H9 (cell line): ENCODE data around the gene TICRR. TPM values are rescaled to one million over a fixed set of nuclear protein-coding genes. Genes with fewer than 3 reads are reported as not detected.

Experiments used
- DNase-seq: peaks from one replicate; pipeline ENCODE4 v3.0.0-alpha.2; 2017
- H2AFZ ChIP-seq: one replicate; pipeline ENCODE4 v1.6.1; 2013; ENCODE audit warnings: mild to moderate bottlenecking, low read length, control low read depth, moderate library complexity
- H2AK5ac ChIP-seq: 2 replicates; pipeline ENCODE4 v1.6.1; 2013; ENCODE audit warnings: low read length, control low read depth, mixed read lengths; ENCODE audit not compliant: insufficient read length
- H2BK120ac ChIP-seq: one replicate; pipeline ENCODE4 v1.6.1; 2013; ENCODE audit warnings: low read depth, mild to moderate bottlenecking, low read length, control low read depth, inconsistent platforms; ENCODE audit not compliant: poor library complexity, severe bottlenecking
- H2BK12ac ChIP-seq: 2 replicates; pipeline ENCODE4 v1.6.1; 2013; ENCODE audit warnings: low read length, control low read depth, mixed read lengths, low read depth; ENCODE audit not compliant: insufficient read length
- H2BK15ac ChIP-seq: 2 replicates; pipeline ENCODE4 v1.6.1; 2013; ENCODE audit warnings: low read depth, low read length, control low read depth
- H2BK20ac ChIP-seq: one replicate; pipeline ENCODE4 v1.6.1; 2013; ENCODE audit warnings: low read depth, mild to moderate bottlenecking, low read length, control low read depth, inconsistent platforms; ENCODE audit not compliant: poor library complexity, severe bottlenecking
- H2BK5ac ChIP-seq: 2 replicates; pipeline ENCODE4 v1.6.1; 2013; ENCODE audit warnings: low read length, control low read depth, mixed read lengths; ENCODE audit not compliant: insufficient read length
- H3K14ac ChIP-seq: 2 replicates; pipeline ENCODE4 v1.6.1; 2013; ENCODE audit warnings: low read length, control low read depth; ENCODE audit not compliant: insufficient read depth
- H3K18ac ChIP-seq: 2 replicates; pipeline ENCODE4 v1.6.1; 2013; ENCODE audit warnings: low read depth, mild to moderate bottlenecking, mixed read lengths, low read length, control low read depth; ENCODE audit not compliant: insufficient read length
- H3K23ac ChIP-seq: 2 replicates; pipeline ENCODE4 v1.6.1; 2013; ENCODE audit warnings: low read length, control low read depth, mixed read lengths, low read depth; ENCODE audit not compliant: insufficient read length
- H3K23me2 ChIP-seq: 2 replicates; pipeline ENCODE4 v1.6.1; 2013; ENCODE audit warnings: low read depth, mild to moderate bottlenecking, mixed read lengths, low read length, control low read depth; ENCODE audit not compliant: insufficient read length, poor library complexity, severe bottlenecking
- H3K27ac ChIP-seq: 2 replicates; pipeline ENCODE4 v1.5.1; 2013; ENCODE audit warnings: low read length, control low read depth, mixed read lengths, low read depth; ENCODE audit not compliant: insufficient read length
- H3K27me3 ChIP-seq: 2 replicates; pipeline ENCODE4 v1.6.1; 2013; ENCODE audit warnings: low read length, control low read depth, inconsistent platforms; ENCODE audit not compliant: insufficient read depth
- H3K4ac ChIP-seq: 2 replicates; pipeline ENCODE4 v1.6.1; 2013; ENCODE audit warnings: low read depth, mild to moderate bottlenecking, control low read depth, inconsistent platforms, low read length, moderate library complexity
- H3K4me1 ChIP-seq: 2 replicates; pipeline ENCODE4 v1.6.1; 2013; ENCODE audit warnings: low read length, control low read depth, inconsistent platforms; ENCODE audit not compliant: insufficient read depth
- H3K4me2 ChIP-seq: 2 replicates; pipeline ENCODE4 v1.6.1; 2013; ENCODE audit warnings: low read length, control low read depth, mixed read lengths; ENCODE audit not compliant: insufficient read length, insufficient read depth
- H3K56ac ChIP-seq: 2 replicates; pipeline ENCODE4 v1.6.1; 2013; ENCODE audit warnings: low read depth, mild to moderate bottlenecking, mixed read lengths, low read length, control low read depth; ENCODE audit not compliant: insufficient read length
- H3K79me1 ChIP-seq: 2 replicates; pipeline ENCODE4 v1.6.1; 2013; ENCODE audit warnings: low read depth, mild to moderate bottlenecking, moderate library complexity, low read length, control low read depth, inconsistent platforms; ENCODE audit not compliant: insufficient read depth, poor library complexity, severe bottlenecking
- H3K79me2 ChIP-seq: 2 replicates; pipeline ENCODE4 v1.6.1; 2013; ENCODE audit warnings: low read length, control low read depth, inconsistent platforms; ENCODE audit not compliant: insufficient read depth
- H3K9ac ChIP-seq: 2 replicates; pipeline ENCODE4 v1.6.1; 2013; ENCODE audit warnings: low read length, control low read depth, mixed read lengths; ENCODE audit not compliant: insufficient read length; ENCODE audit errors: extremely low read depth
- H3K9me3 ChIP-seq: one replicate; pipeline ENCODE4 v1.6.1; 2013; ENCODE audit warnings: low read depth, low read length, inconsistent platforms; ENCODE audit not compliant: control insufficient read depth
- H3T11ph ChIP-seq: one replicate; pipeline ENCODE4 v1.6.1; 2013; ENCODE audit warnings: mild to moderate bottlenecking, low read length, control low read depth, inconsistent platforms
- H4K20me1 ChIP-seq: one replicate; pipeline ENCODE4 v1.6.1; 2013; ENCODE audit not compliant: control insufficient read depth, insufficient read length, insufficient read depth
- H4K5ac ChIP-seq: 2 replicates; pipeline ENCODE4 v1.6.1; 2013; ENCODE audit warnings: low read depth, mild to moderate bottlenecking, mixed read lengths, low read length, control low read depth; ENCODE audit not compliant: insufficient read length
- H4K8ac ChIP-seq: replicated peaks from 2 replicates; pipeline ENCODE4 v1.6.1; 2013; ENCODE audit warnings: low read length, control low read depth, mixed read lengths, low read depth; ENCODE audit not compliant: insufficient read length
- H4K91ac ChIP-seq: 2 replicates; pipeline ENCODE4 v1.6.1; 2013; ENCODE audit warnings: low read depth, mild to moderate bottlenecking, moderate library complexity, mixed read lengths, low read length, control low read depth; ENCODE audit not compliant: insufficient read length
- H3K27ac Mint-ChIP-seq, 3 experiments: 2 replicates in 2 of 3; 3 replicates in 1 of 3; pipeline ENCODE4 v1.8.0; 2020 to 2021; ENCODE audit warnings: mixed read lengths in 3 of 3, mild to moderate bottlenecking in 1 of 3, moderate library complexity in 1 of 3
- H3K27me3 Mint-ChIP-seq: 2 replicates; pipeline ENCODE4 v1.8.0; 2021; ENCODE audit warnings: low read depth, mild to moderate bottlenecking, moderate library complexity, mixed read lengths
- H3K36me3 Mint-ChIP-seq, 3 experiments: 2 replicates in 2 of 3; 3 replicates in 1 of 3; pipeline ENCODE4 v1.8.0; 2020 to 2021; ENCODE audit warnings: low read depth in 3 of 3, mixed read lengths in 3 of 3; ENCODE audit not compliant: insufficient read depth in 1 of 3
- H3K4me1 Mint-ChIP-seq, 2 experiments: 2 replicates each; pipeline ENCODE4 v1.8.0; 2020; ENCODE audit warnings: mixed read lengths in 2 of 2
- H3K4me3 Mint-ChIP-seq, 2 experiments: 2 replicates in 1 of 2; 3 replicates in 1 of 2; pipeline ENCODE4 v1.8.0; 2020 to 2021; ENCODE audit warnings: mild to moderate bottlenecking in 2 of 2, mixed read lengths in 2 of 2, moderate library complexity in 1 of 2
- H3K9me3 Mint-ChIP-seq, 2 experiments: 2 replicates in 1 of 2; 3 replicates in 1 of 2; pipeline ENCODE4 v1.8.0; 2020; ENCODE audit warnings: mild to moderate bottlenecking in 2 of 2, mixed read lengths in 2 of 2, moderate library complexity in 1 of 2
- WGBS: extraction: QIAGEN DNeasy Blood & Tissue Kit; methylation state at CpG from one replicate; pipeline ENCODE4 v1.1.7; 2013; ENCODE audit warnings: missing lambda C conversion rate, low lambda C conversion rate, mixed read lengths; ENCODE audit not compliant: insufficient read length; ENCODE audit errors: extremely low coverage; 5-methylcytosine and 5-hydroxymethylcytosine counted together
- long read RNA-seq: library from polyadenylated mRNA; unstranded; transcript quantifications from one replicate; pipeline ENCODE4 v2.0.0, GENCODE V29; 2020
- total RNA-seq: library from RNA; stranded (reverse); gene quantifications from 2 replicates; pipeline ENCODE4 v1.2.1, GENCODE V29; 2021
- TF ChIP-seq, protein P1 (sequence below): fragments of 200-600 bp; sonication (generic); conservative IDR thresholded peaks from 3 replicates; pipeline ENCODE4 v1.8.0; 2021; ENCODE audit warnings: antibody characterized with exemption, mild to moderate bottlenecking

Gene TICRR, protein sequence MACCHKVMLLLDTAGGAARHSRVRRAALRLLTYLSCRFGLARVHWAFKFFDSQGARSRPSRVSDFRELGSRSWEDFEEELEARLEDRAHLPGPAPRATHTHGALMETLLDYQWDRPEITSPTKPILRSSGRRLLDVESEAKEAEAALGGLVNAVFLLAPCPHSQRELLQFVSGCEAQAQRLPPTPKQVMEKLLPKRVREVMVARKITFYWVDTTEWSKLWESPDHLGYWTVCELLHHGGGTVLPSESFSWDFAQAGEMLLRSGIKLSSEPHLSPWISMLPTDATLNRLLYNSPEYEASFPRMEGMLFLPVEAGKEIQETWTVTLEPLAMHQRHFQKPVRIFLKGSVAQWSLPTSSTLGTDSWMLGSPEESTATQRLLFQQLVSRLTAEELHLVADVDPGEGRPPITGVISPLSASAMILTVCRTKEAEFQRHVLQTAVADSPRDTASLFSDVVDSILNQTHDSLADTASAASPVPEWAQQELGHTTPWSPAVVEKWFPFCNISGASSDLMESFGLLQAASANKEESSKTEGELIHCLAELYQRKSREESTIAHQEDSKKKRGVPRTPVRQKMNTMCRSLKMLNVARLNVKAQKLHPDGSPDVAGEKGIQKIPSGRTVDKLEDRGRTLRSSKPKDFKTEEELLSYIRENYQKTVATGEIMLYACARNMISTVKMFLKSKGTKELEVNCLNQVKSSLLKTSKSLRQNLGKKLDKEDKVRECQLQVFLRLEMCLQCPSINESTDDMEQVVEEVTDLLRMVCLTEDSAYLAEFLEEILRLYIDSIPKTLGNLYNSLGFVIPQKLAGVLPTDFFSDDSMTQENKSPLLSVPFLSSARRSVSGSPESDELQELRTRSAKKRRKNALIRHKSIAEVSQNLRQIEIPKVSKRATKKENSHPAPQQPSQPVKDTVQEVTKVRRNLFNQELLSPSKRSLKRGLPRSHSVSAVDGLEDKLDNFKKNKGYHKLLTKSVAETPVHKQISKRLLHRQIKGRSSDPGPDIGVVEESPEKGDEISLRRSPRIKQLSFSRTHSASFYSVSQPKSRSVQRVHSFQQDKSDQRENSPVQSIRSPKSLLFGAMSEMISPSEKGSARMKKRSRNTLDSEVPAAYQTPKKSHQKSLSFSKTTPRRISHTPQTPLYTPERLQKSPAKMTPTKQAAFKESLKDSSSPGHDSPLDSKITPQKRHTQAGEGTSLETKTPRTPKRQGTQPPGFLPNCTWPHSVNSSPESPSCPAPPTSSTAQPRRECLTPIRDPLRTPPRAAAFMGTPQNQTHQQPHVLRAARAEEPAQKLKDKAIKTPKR (N-terminal part only)
- 26.0 TPM in 2 replicates for total RNA-seq
- long read RNA-seq, partial matches to known transcripts = 7 of 10 reads
- long read RNA-seq, other reads (novel, unspliced or antisense) = 3 of 10 reads

DNA sequence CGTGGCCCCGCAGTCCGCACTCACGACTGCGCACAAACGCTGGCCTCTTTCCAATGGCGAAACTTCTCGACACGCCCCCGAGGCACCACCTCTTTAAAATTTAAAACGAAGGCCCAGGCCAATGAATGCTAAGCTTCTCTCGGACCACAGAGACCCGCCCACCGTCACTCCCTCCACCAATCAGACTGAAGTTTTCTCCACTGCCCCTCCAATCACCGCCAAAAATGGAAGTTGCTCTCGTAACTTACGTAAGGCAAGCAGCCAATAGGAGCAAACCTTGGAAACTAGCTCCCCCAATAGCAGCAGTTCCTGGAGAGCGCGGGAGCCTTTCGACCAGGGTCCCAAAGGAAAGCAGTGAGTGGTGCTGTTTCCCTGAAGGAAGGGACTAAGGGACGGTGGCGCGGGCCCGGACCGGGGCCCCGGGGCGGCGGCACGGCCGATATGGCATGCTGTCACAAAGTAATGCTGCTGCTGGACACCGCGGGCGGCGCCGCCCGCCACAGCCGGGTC lies at the start of gene TICRR:
Gene TICRR (plus strand): TSS at position 324 of the 510 bp plus-strand sequence. CDS start 118 bp downstream, at position 442.
- Histone ChIP-seq H3K79me1 (no peaks in the 10 kb centered on the region), H3T11ph (no peak within 1 kb of the TSS), H3K9me3 (no peaks in the 10 kb centered on the region), H2AFZ (no peak within 1 kb of the TSS), H3K56ac (no peak within 1 kb of the TSS), H3K4ac (no peak within 1 kb of the TSS), H2BK20ac (no peak within 1 kb of the TSS), H3K9ac (peak within 1 kb of the TSS; percentile 56), H3K14ac (peak within 1 kb of the TSS; percentile 34; the same call in 1 of the 2 replicates), H3K4me1 (0 out of 2 replicates have a peak, but pooled peaks cover 2% of the 10 kb centered on the region), H4K8ac (no peak within 1 kb of the TSS), H3K23me2 (peaks cover 21% of the 10 kb centered on the region), H4K20me1 (no peaks in the 10 kb centered on the region), H3K18ac (no peak within 1 kb of the TSS), H3K27ac (no peak within 1 kb of the TSS), H2BK5ac (no peak within 1 kb of the TSS), H4K5ac (no peak within 1 kb of the TSS), H3K4me2 (peak within 1 kb of the TSS; percentile 94), H3K27me3 (no peaks in the 10 kb centered on the region), H2AK5ac (no peak within 1 kb of the TSS), H2BK15ac (no peak within 1 kb of the TSS), H2BK120ac (no peak within 1 kb of the TSS), H2BK12ac (no peak within 1 kb of the TSS), H3K79me2 (peaks cover 31% of the 10 kb centered on the region; the same call in 1 of the 2 replicates), H3K23ac (no peak within 1 kb of the TSS), H4K91ac (no peak within 1 kb of the TSS)
- Mint-ChIP-seq H3K4me1 (peaks cover 23 to 26% of the 10 kb centered on the region in 2 experiments), H3K27me3 (peaks cover 2% of the 10 kb centered on the region; the same call in 1 of the 2 replicates), H3K4me3 (peak within 1 kb of the TSS; percentile 91 to 99), H3K36me3 (peaks cover 16 to 20% (median 17%) of the 10 kb centered on the region in 3 experiments; a peak in 6 of 7 replicates), H3K9me3 (no peaks in the 10 kb centered on the region; a peak in 2 of 5 replicates), H3K27ac (peak within 1 kb of the TSS; percentile 44 to 98 (median 83); a peak in 4 of 7 replicates)
- TF ChIP-seq, protein P1, sequence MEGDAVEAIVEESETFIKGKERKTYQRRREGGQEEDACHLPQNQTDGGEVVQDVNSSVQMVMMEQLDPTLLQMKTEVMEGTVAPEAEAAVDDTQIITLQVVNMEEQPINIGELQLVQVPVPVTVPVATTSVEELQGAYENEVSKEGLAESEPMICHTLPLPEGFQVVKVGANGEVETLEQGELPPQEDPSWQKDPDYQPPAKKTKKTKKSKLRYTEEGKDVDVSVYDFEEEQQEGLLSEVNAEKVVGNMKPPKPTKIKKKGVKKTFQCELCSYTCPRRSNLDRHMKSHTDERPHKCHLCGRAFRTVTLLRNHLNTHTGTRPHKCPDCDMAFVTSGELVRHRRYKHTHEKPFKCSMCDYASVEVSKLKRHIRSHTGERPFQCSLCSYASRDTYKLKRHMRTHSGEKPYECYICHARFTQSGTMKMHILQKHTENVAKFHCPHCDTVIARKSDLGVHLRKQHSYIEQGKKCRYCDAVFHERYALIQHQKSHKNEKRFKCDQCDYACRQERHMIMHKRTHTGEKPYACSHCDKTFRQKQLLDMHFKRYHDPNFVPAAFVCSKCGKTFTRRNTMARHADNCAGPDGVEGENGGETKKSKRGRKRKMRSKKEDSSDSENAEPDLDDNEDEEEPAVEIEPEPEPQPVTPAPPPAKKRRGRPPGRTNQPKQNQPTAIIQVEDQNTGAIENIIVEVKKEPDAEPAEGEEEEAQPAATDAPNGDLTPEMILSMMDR = no peak
- no CpG with 5 or more reads among the region's 37 CpGs for WGBS
- peak; percentile 99 for DNase-seq
